Pulmonary artery endothelial cell (primary cell): ENCODE results near the gene MCOLN1. TPM values are rescaled to one million over a fixed set of nuclear protein-coding genes. Genes with fewer than 3 reads are reported as not detected.
A peak's percentile ranks its signal among the peaks of the same experiment; 100 is the strongest.

ENCODE experiments used
- DNase-seq: peaks from one replicate; pipeline ENCODE4 v3.0.0-alpha.2; 2011; ENCODE audit warnings: low read depth, low spot score
- total RNA-seq: library from RNA; depleted of rRNA; stranded (reverse); fragments of >200 nt; gene quantifications from 2 replicates; pipeline ENCODE4 v1.2.3, GENCODE V29; 2014

Gene MCOLN1
- total RNA-seq = 3.8 and 6.2 TPM in 2 replicates

- peak; percentile 79 for DNase-seq
Observed at GRCh38 chr19:7522072-7522922, at the start of gene MCOLN1. Gene MCOLN1 (plus strand): TSS chr19:7522624. CDS start chr19:7522751, 127 bp downstream.

GRCh38 chr19:7475665-7476064 lies 46.8 kb upstream of the MCOLN1 start:
- no peak for DNase-seq

DNA sequence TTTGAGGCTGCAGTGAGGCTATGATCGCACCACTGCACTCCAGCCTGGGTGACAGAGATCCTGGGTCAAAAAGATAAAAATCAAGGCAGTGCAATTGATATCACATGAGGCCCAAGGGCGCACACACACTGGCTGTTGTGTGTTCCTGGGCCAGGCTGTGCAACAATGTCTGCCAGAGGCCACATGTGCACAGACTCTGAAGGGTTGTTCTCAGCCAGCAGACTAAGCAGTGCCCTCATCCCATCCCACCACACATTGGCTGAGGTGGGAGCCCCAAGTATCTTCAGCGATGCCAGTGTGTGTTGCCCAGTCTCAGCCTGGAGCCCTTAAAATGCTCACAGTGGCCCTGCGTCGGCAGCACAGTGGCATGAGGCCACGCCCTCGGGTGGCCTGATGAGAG lies 46.2 kb upstream of the MCOLN1 start:
- DNase-seq = no peak

DNA sequence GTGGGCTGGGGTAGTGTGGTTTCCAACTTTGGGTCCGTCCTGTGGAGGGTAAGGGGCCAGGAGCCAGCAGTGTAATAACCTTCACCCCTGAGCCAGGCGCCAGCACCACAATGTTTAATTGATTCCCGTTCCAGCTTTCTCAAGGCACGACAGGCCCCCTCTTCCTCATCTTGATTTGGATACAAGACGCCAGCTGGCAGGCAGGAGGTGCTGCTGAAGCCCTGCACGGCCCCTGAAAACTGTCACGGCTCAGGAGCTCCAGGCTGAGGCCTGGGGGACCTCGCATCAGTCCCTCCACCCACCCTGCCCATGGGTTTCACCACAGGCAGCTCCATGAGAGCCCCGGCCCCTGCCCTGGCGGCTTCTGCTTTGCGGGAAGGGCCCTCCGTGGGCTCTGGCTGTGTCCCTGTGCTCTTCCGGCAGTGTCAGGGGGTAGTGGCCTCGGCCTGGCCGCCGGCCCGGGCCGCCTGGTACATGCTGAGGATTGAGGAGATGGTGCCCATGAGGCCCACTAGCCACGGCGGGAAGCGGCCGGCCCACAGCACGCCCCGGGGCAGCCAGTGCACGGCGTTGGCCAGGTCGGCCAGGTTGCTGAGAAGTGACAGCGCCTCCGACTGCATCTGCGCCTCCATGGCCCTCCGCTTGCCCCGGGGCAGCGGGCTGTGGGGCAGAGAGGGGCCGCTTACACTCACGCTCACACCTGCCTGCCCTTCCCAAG lies 45.5 kb upstream of the MCOLN1 start:
- no peak for DNase-seq

- DNase-seq = no peak
Observed at GRCh38 chr19:7477758-7478157, 44.7 kb upstream of the MCOLN1 start.

GRCh38 chr19:7478173-7478842 lies 44.1 kb upstream of the MCOLN1 start:
- DNase-seq = no peak

- no peak for DNase-seq
Observed at GRCh38 chr19:7478843-7479227, 43.6 kb upstream of the MCOLN1 start.

GRCh38 chr19:7480222-7480969 lies 42.0 kb upstream of the MCOLN1 start:
- no peak for DNase-seq

DNA sequence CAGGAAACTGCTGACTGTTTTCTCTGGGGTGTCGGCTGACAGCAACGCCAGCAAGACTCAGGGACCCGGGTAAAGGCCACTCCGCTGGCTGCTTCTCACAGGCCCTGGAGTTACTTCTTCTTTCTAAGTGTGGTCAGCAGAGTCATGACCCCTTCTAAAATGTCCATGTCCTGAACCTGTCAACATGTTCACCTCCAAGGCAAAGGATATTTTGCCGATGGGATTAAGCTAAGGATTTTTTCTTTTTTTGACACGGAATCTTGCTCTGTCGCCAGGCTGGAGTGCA lies 41.5 kb upstream of the MCOLN1 start:
- no peak for DNase-seq

DNA sequence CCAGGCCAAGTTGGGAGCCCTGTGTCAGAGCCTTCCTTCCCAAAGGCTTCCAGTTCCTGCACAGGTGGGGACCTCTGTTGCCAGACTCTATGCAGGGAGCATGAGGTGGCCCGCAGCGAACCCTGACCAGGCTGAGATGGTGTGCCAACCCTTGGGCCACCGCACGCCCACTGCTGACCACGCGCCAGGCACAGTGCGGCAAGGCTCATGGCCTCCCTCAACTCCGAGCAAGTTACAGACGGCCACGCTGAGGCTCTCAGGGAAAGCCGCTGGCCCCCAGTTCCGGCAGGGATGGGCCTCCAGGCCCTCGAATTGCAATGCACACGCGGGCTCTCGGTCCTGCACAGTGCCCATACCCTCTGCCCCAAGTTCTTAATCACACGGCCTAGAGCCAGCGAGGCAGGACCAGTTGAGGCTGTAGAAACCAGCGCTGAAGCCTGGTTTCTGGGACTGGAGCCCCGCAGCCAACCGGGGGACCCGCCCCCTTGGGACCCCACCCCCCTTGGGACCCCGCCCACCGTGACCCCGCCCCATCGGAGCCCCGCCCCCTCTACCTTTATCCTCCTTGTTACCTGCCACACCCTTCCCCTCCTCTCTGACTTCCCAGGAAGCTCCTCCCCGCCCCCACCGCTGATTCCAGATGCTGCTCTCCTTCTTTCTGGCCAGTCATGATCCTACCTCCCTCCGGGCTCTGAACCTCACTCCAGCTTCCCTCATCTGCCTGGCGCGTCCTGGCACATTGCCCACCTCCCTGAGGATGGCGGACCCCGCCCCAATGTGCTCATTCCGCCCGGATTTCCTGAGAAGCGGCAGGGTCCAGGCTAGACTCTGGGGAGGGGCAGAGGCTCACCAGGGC lies 39.6 kb upstream of the MCOLN1 start:
- no peak for DNase-seq

DNA sequence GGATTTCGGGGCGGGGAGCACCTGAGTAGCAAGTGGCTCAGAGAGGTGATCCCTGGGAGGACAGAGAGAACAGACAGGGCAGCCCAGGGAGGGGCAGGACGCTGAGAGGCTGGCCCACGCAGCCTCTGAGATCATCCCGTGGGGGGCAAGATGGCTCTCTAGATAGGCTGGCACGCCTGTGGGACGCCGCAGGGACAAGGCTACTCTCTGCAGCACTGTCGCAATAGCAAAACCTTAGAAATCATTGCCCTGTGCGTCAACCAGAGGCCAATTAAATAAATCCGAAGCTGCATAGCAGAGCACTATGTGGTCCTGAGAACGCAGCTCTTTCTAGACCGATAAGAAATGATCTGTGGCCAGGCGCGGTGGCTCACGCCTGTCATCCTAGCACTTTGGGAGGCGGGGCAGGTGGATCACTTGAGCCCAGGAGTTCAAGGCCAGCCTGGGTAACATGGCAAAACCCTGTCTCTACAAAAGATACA lies 38.7 kb upstream of the MCOLN1 start:
- no peak for DNase-seq

GRCh38 chr19:7486923-7487322 lies 35.5 kb upstream of the MCOLN1 start:
- no peak for DNase-seq

- DNase-seq = peak; percentile 51
Observed at GRCh38 chr19:7488736-7489353, 33.6 kb upstream of the MCOLN1 start, which contains the start of gene PEX11G. Gene PEX11G (minus strand): TSS chr19:7489035. CDS start chr19:7489010, 25 bp downstream.

DNA sequence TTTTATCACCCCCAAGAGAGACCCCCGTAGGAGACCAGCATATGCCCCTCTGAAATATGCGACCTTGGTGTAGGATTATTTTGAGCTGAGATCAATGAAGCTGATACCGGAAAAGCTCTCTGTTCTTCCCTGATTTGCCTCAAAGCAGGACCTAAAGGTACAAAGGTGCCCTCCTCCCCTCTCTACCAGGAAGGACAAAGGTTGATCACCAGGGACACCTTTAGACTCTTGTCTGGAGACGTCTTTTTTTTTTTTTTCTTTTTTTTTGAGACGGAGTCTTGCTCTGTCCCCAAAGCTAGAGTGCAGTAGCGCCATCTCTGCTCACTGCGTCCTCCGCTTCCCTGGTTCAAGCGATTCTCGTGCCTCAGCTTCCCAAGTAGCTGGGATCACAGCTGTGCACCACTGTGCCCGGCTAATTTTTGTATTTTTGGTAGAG lies 32.8 kb upstream of the MCOLN1 start:
- no peak for DNase-seq

DNA sequence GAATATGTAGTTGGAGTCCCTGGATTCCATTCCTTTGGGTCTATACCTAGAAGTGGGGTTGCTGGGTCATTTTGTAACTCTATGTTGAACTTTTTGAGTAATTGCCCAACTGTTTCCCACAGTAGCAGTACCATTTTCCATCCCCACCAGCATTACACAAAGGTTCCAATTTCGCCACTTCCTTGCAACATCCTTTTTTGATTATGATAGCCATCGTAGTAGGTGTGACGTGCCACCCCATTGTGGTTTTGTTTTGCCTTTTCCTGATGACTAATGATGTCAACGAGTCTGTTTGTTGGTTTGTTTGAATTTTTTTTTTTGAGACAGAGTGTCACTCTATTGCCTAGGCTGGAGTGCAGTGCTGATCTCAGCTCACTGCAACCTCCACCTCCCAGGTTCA lies 30.3 kb upstream of the MCOLN1 start:
- peak; percentile 43 for DNase-seq

GRCh38 chr19:7492558-7492957 lies 29.9 kb upstream of the MCOLN1 start:
- DNase-seq = no peak

GRCh38 chr19:7494416-7495098 lies 27.9 kb upstream of the MCOLN1 start:
- no peak for DNase-seq

- DNase-seq = no peak
Observed at GRCh38 chr19:7497292-7497691, 25.1 kb upstream of the MCOLN1 start.

DNA sequence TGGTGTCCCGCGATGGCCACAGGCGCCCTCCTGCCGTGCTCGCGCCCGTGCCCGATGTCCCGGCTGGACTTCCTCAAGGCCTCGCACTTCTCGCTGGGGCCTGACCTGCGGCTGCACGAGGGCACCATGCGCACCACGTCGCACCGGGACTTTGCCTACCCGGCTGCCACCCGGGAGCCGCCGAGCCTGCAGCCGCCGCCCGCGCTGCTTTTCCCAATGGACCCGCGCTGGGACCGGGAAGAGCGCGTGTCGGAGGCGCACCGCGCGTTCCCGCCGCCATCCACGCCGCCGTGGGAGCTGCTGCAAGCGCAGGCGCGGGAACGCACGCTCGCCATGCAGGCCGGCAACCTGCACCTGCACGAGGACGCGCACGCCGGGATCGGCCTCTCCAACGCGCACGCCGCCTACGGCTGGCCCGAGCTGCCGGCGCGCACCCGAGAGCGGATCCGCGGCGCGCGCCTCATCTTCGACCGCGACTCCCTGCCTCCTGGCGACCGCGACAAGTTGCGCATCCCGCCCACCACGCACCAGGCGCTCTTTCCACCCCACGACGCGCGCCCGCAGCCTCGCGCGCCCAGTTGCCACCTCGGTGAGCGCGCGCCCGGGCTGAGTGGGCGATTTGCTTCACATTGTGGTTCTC lies 21.5 kb upstream of the MCOLN1 start:
- no peak for DNase-seq
